Coronary artery (tissue), 2 donors: ENCODE results near the gene TK2.

Experiments used
- DNase-seq: peaks from one replicate; pipeline ENCODE4 v3.0.0-alpha.2; 2017; ENCODE audit warnings: low spot score
- H3K27ac ChIP-seq, 2 donors: fragments of 200-600 bp; sonication (generic); one replicate each; pipeline ENCODE4 v1.5.1; 2016 to 2019
- H3K4me3 ChIP-seq: fragments of 200-600 bp; sonication (generic); 2 replicates; pipeline ENCODE4 v1.5.1; 2016; ENCODE audit warnings: mild to moderate bottlenecking, moderate library complexity
- TF ChIP-seq, protein P1 (sequence below): fragments of 200-600 bp; sonication (generic); IDR thresholded peaks from one replicate; pipeline ENCODE4 v1.5.1; 2019; ENCODE audit warnings: antibody characterized with exemption

The TK2 gene

DNA sequence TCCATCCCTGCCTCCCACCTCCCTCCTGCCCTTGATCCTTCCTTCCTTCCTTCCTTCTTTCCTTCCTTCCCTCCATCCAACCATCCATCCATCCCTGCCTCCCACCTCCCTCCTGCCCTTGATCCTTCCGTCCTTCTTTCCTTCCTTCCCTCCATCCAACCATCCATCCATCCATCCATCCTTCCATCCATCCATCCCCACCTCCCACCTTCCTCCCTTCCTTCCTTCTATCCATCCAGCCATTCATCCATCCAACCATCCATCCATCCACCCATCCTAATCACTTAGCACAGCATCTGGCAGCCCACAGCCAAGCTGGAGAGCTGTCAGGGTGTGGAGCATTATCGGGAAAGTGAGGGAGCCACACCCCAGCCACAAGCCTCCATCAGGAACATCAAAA, 54.5 kb downstream of the TK2 start:
- DNase-seq, result no peak
- TF ChIP-seq, protein P1, sequence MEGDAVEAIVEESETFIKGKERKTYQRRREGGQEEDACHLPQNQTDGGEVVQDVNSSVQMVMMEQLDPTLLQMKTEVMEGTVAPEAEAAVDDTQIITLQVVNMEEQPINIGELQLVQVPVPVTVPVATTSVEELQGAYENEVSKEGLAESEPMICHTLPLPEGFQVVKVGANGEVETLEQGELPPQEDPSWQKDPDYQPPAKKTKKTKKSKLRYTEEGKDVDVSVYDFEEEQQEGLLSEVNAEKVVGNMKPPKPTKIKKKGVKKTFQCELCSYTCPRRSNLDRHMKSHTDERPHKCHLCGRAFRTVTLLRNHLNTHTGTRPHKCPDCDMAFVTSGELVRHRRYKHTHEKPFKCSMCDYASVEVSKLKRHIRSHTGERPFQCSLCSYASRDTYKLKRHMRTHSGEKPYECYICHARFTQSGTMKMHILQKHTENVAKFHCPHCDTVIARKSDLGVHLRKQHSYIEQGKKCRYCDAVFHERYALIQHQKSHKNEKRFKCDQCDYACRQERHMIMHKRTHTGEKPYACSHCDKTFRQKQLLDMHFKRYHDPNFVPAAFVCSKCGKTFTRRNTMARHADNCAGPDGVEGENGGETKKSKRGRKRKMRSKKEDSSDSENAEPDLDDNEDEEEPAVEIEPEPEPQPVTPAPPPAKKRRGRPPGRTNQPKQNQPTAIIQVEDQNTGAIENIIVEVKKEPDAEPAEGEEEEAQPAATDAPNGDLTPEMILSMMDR, result no peak
- Histone ChIP-seq H3K27ac (no peak overlapping the region), H3K4me3 (no peak overlapping the region)

DNA sequence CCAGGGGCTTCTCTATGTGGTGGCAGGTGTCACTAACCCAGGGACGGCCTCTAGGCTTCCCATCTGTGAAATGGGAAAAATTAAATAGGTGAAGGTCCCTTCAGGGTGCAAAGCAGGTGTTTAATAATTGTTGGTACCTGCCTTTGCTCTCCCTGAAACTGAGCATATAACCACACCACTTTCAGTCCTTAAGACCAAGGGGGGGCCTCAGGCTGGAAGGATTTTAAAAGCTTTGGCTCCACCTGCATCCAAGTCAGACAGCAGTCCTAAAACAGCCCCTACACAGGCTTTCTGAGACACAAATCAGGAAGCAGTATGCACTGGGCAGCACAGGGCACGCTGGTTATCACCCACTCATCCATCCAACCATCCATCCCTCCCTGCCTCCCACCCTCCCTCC, 55.0 kb downstream of the TK2 start:
- no peak for DNase-seq
- no peak overlapping the region for H3K27ac ChIP-seq
- H3K4me3 ChIP-seq, result no peak overlapping the region
- TF ChIP-seq, protein P1, result no peak

DNA sequence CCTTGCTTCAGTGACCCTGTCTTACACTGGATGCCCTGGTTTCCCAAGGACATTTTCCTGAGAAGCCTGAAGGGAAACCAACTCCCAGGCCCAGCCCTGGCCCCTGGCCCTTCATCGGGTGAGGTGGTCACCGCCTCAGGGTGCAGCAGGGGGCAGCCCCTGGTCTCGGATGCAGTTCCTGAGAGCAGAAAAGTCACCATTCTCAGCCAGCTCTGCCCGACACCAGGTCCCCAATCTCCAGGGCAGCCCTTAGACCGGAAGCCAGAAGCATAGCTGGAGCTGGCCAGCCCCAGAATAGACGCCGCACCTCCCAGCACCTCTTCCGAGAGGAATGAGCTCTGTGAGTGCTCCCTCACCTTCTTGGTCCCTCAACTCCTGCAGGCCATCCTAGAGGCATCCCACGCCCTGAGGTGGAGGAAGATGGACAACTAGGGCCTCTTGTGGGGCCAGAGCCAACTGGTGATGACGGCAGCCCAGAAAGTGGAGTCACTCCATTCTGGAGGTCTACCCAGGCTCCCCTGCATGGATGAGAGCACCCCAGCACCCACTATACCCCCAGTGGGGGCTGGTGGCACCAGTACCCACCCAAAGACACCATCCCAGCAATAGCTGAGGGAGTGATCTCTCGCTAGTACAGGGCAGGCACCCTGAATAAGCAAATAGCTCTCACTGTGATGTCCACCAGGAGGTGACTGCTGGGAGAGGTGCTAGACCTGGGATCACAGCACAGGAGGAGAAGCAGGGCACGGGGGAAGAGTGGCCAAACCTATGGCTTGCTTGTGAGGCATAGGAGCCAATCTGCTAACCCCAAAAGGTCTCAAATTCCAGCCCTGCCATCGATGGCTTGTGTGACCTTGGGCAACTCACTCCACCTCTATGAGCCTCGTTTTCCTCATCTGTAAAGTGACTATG, 56.2 kb downstream of the TK2 start:
- Histone ChIP-seq H3K4me3 (no peak overlapping the region), H3K27ac (no peak overlapping the region)
- TF ChIP-seq, protein P1, result no peak
- no peak for DNase-seq

DNA sequence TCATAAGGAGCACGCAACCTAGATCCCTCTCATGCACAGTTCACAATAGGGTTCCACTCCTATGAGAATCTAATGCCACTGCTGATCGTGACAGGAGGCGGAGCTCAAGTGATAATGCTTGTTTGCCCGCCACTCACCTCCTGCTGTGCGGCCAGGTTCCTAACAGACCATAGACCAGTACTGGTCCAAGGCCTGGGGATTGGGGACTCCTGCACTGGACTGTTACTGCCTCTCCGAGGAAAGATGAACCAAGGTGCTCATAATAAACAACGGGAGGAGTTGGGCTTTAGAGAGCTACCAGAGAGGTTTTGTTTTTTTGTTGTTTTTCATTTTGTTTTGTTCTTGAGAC, 58.2 kb downstream of the TK2 start:
- DNase-seq, result no peak
- TF ChIP-seq, protein P1, result no peak
- Histone ChIP-seq H3K27ac (no peak overlapping the region), H3K4me3 (no peak overlapping the region)

DNA sequence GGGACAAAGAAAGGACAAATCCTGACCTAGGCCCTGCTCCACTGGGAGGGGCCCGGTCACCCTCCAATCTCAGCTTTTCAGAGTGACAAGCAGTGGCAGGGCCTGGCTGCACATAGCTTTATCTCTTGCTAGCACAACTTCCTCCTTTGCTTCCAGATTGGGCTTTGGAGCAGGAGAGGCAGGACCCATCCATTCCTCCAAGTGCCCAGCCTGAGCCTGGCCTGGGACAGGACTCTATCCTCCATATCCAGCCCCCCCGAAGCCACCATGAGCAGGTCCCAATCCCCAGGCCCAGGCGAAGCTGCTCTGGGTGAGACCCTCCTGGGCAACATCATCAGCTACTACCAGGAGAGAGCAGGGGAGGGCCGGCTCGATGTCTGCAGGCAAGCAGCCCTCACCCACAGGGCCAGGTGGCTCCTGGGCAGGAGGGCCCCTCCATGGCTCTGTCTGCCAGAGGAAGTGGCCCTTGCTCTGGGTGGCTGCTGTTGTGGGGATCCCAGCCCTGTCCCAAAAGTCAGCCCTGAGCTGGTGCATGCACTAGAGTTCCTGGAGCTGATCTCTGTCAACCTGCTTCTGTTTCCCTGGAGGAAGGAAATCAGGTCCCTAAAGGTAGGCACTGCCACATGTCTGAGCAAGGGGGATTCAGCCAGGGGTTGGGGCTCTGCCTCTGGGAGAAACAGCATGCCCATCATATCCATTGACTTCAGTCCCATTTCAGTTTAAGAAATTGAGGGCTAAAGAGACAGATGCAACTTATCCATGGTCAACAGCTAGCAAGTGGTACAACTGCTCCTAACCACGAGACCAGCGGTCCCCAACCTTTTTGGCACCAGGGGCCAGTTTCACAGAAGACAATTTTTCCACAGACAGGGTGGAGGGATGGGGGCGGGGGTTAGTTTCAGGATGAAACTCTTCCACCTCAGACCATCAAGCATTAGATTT, 58.9 kb downstream of the TK2 start:
- Histone ChIP-seq H3K4me3 (no peak overlapping the region), H3K27ac (no peak overlapping the region)
- DNase-seq, result no peak
- TF ChIP-seq, protein P1, result no peak

DNA sequence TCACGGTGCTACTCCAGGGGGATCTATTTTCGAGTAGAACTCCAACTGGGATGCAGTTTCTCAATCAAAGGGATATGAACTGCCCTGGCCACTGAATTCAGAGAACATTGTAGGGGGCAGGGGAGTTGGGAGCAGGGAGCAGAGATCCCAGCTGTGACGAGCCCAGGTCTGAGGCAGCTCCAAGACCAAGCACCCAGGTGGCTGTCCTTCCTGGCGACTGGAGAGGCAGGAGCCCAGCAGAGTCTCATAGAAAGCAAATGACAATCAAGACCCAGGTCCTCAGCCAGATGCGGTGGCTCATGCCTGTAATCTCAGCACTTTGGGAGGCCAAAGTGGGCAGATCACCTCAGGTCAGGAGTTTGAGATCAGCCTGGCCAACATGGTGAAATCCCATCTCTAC, 60.1 kb downstream of the TK2 start:
- peak; percentile 72 for DNase-seq
- TF ChIP-seq, protein P1, result no peak
- no peak overlapping the region for H3K4me3 ChIP-seq
- no peak overlapping the region for H3K27ac ChIP-seq
